Fibroblast of lung (primary cell): Measurements from ENCODE around the gene CLDN7. TPM values are rescaled to one million over a fixed set of nuclear protein-coding genes. Genes with fewer than 3 reads are reported as not detected.
A peak's percentile ranks its signal among the peaks of the same experiment; 100 is the strongest.

Experiments
- DNase-seq, 2 donors: peaks; one replicate each; pipeline versions ENCODE4 v3.0.0 to v3.0.0-alpha.2; 2010; ENCODE audit warnings: low read depth in 2 of 2
- H2AFZ ChIP-seq: 2 replicates; pipeline ENCODE4 v1.5.1; 2012; ENCODE audit warnings: low read length, control low read depth, inconsistent platforms
- H3K27ac ChIP-seq: 2 replicates; pipeline ENCODE4 v1.5.1; 2011; ENCODE audit warnings: low read length, control low read depth; ENCODE audit not compliant: insufficient read depth
- H3K27me3 ChIP-seq: 2 replicates; pipeline ENCODE4 v1.5.1; 2011; ENCODE audit warnings: mild to moderate bottlenecking, low read length; ENCODE audit not compliant: control insufficient read depth, insufficient read depth
- H3K36me3 ChIP-seq: 2 replicates; pipeline ENCODE4 v1.5.1; 2011; ENCODE audit warnings: low read length; ENCODE audit not compliant: control insufficient read depth, insufficient read depth
- H3K4me1 ChIP-seq: 2 replicates; pipeline ENCODE4 v1.5.1; 2011; ENCODE audit warnings: low read length; ENCODE audit not compliant: control insufficient read depth, insufficient read depth; ENCODE audit errors: extremely low read depth
- H3K4me2 ChIP-seq: 2 replicates; pipeline ENCODE4 v1.5.1; 2011; ENCODE audit warnings: low read length, control low read depth; ENCODE audit not compliant: insufficient read depth; ENCODE audit errors: extremely low read depth
- H3K4me3 ChIP-seq, 4 experiments: fragments of 200-600 bp in 1 of 4; sonication (generic) in 1 of 4; replicated peaks in 1 of 4; 2 replicates each; pipeline ENCODE4 v1.5.1; 2011 to 2016; ENCODE audit warnings: low read length in 4 of 4, low read depth in 3 of 4, mild to moderate bottlenecking in 3 of 4, control low read depth in 2 of 4, inconsistent platforms in 1 of 4, mixed read lengths in 1 of 4; ENCODE audit not compliant: insufficient read depth in 1 of 4; ENCODE audit errors: control extremely low read depth in 1 of 4
- H3K79me2 ChIP-seq: 2 replicates; pipeline ENCODE4 v1.5.1; 2012; ENCODE audit warnings: mild to moderate bottlenecking, low read length, inconsistent platforms; ENCODE audit not compliant: control insufficient read depth, insufficient read depth
- H3K9ac ChIP-seq: 2 replicates; pipeline ENCODE4 v1.5.1; 2011; ENCODE audit warnings: mild to moderate bottlenecking, low read length, control low read depth; ENCODE audit not compliant: insufficient read depth
- H3K9me3 ChIP-seq: 2 replicates; pipeline ENCODE4 v1.5.1; 2012; ENCODE audit warnings: low read depth, low read length; ENCODE audit not compliant: control insufficient read depth, insufficient read depth
- H4K20me1 ChIP-seq: 2 replicates; pipeline ENCODE4 v1.5.1; 2011; ENCODE audit warnings: low read length; ENCODE audit not compliant: control insufficient read depth, insufficient read depth; ENCODE audit errors: extremely low read depth
- EZH2 ChIP-seq: IDR thresholded peaks from 2 replicates; pipeline ENCODE4 v1.5.1; 2012; ENCODE audit warnings: low read length, control low read depth, mild to moderate bottlenecking; ENCODE audit errors: missing control alignments
- polyA plus RNA-seq, 2 donors: library from polyadenylated mRNA; depleted of rRNA in 1 of 2; stranded (reverse) in 1 of 2; unstranded in 1 of 2; fragments of >200 nt; gene quantifications; 2 replicates each; pipeline ENCODE4 v1.2.1, GENCODE V29; 2011 to 2012; ENCODE audit warnings: missing spikeins in 1 of 2
- total RNA-seq: library from RNA; depleted of rRNA; stranded (reverse); fragments of >200 nt; gene quantifications from 2 replicates; pipeline ENCODE4 v1.2.1, GENCODE V29; 2014
- TF ChIP-seq, protein P1 (sequence below), 2 donors: IDR thresholded peaks in 1 of 2; conservative IDR thresholded peaks in 1 of 2; 1 replicate in 1 of 2; 2 replicates in 1 of 2; pipeline ENCODE4 v1.5.1; 2011 to 2012; ENCODE audit warnings: low read length in 2 of 2, control low read depth in 1 of 2, inconsistent platforms in 1 of 2, low read depth in 1 of 2, mild to moderate bottlenecking in 1 of 2

The CLDN7 gene
- total and polyA plus RNA-seq, 2 donors (not counting 1 experiment from before 2014, with no cell fraction given): 1.0 to 17.2 TPM

DNA sequence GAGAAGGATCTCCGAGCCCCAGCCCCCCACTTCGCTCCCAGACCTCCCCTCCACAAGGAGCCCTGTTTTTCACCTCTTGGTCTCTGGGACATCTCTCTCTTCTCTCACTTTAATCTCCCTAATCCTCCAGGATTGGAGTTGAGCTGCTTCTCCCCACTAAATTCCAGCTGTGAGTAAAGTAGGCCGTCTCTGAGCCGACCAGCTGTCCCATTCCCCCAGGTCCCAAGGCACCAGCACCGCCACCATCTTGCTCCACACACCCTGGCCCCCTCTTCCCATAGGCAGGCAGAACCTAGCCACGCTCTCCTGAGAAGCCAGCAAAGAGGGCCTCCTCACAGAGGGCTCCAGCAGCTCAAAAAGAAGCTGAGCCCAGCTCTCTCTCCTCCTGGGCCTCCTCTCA, 43.5 kb downstream of the CLDN7 start:
- Histone ChIP-seq H3K79me2 (peaks cover 33% of the 10 kb centered on the region), H3K9me3 (no peaks in the 10 kb centered on the region), H2AFZ (no peak overlapping the region), H4K20me1 (no peaks in the 10 kb centered on the region), H3K9ac (no peak overlapping the region), H3K36me3 (peaks cover 20% of the 10 kb centered on the region), H3K4me1 (peaks cover 17% of the 10 kb centered on the region), H3K4me3 (no peak overlapping the region), H3K4me2 (no peak overlapping the region), H3K27me3 (no peaks in the 10 kb centered on the region), H3K27ac (no peak overlapping the region)
- TF ChIP-seq EZH2: no peak
- TF ChIP-seq, protein P1, sequence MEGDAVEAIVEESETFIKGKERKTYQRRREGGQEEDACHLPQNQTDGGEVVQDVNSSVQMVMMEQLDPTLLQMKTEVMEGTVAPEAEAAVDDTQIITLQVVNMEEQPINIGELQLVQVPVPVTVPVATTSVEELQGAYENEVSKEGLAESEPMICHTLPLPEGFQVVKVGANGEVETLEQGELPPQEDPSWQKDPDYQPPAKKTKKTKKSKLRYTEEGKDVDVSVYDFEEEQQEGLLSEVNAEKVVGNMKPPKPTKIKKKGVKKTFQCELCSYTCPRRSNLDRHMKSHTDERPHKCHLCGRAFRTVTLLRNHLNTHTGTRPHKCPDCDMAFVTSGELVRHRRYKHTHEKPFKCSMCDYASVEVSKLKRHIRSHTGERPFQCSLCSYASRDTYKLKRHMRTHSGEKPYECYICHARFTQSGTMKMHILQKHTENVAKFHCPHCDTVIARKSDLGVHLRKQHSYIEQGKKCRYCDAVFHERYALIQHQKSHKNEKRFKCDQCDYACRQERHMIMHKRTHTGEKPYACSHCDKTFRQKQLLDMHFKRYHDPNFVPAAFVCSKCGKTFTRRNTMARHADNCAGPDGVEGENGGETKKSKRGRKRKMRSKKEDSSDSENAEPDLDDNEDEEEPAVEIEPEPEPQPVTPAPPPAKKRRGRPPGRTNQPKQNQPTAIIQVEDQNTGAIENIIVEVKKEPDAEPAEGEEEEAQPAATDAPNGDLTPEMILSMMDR (conservative IDR thresholded peaks at IDR 0.05 in 1 of 2, IDR thresholded peaks at IDR 0.05 in 1 of 2; ENCODE audit: low read depth in 1 of 2, low read length in 2 of 2): no peak
- DNase-seq: no peak

- no peaks in the 10 kb centered on the region for H3K9me3 ChIP-seq
- H3K36me3 ChIP-seq: peaks cover 14% of the 10 kb centered on the region
- H2AFZ ChIP-seq: no peak overlapping the region
- H4K20me1 ChIP-seq: no peaks in the 10 kb centered on the region
- TF ChIP-seq, protein P1 (conservative IDR thresholded peaks at IDR 0.05 in 1 of 2, IDR thresholded peaks at IDR 0.05 in 1 of 2; ENCODE audit: low read depth in 1 of 2, low read length in 2 of 2): no peak
- TF ChIP-seq EZH2: no peak
- H3K79me2 ChIP-seq: peaks cover 37% of the 10 kb centered on the region
- peak overlapping the region in 2 of 4 experiments; percentile 52 to 74 for H3K4me3 ChIP-seq
- H3K4me1 ChIP-seq: peaks cover 17% of the 10 kb centered on the region
- H3K9ac ChIP-seq: no peak overlapping the region
- H3K27me3 ChIP-seq: no peaks in the 10 kb centered on the region
- DNase-seq: no peak
- H3K27ac ChIP-seq: peak overlapping the region; percentile 49
- peak overlapping the region; percentile 78 for H3K4me2 ChIP-seq
Measured at GRCh38 chr17:7218166-7218565, 44.1 kb downstream of the CLDN7 start.

DNA sequence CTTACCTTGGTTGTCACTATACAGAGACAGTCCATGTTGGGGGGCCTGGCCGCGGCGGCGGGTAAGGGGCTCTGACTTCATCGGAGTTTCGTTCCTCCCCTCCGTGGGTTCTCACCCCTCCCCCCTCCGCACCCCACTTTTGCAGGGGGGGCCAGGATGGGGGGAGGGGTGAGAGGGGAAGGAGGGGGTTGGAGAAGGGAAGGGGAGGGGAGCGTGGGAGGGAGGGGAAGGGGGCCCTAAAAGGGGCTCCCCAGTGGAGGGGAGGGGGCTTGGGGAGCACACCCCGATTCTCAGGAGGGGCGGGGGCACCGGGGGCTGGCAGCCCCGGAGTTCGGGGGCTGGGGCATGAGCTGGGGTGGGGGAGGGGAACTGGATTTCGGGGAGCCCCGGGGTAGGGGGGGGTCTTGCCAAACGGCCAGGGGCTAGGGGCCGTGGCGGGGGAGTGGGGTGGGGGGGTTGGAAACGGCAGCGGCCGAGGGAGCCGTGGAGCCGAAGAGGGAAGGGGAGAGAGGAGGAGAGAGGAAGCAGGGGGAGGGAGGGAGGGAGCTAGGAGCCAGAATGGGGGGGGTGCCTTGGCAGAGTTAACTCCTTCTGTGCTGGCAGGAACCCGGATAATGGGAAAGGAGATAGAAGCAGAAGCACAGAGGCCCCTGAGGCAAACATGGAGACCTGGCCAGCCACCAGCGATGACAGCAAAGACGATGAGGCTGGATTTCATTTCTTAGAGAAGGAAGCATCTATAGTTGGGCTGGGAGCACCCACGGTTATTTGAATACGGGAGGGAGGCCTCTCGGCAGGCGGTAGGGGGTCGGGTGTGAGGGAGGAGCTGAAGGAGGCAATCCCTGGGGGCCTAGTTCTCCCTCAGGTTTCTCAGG, 44.9 kb downstream of the CLDN7 start:
- peak overlapping the region; percentile 63 for H3K9ac ChIP-seq

More for the DNA sequence above, 44.9 kb downstream of the CLDN7 start:
- H3K36me3 ChIP-seq: peaks cover 8% of the 10 kb centered on the region
- H3K4me1 ChIP-seq: peaks cover 17% of the 10 kb centered on the region
- H3K79me2 ChIP-seq: peaks cover 36% of the 10 kb centered on the region
- H3K27ac ChIP-seq: peak overlapping the region; percentile 49
- H3K27me3 ChIP-seq: no peaks in the 10 kb centered on the region
- no peaks in the 10 kb centered on the region for H4K20me1 ChIP-seq
- TF ChIP-seq, protein P1 (conservative IDR thresholded peaks at IDR 0.05 in 1 of 2, IDR thresholded peaks at IDR 0.05 in 1 of 2; ENCODE audit: low read depth in 1 of 2, low read length in 2 of 2): no peak
- no peak for TF ChIP-seq EZH2
- DNase-seq: peak; percentile 76 to 80
- no peaks in the 10 kb centered on the region for H3K9me3 ChIP-seq
- peak overlapping the region; percentile 54 for H2AFZ ChIP-seq
- H3K4me2 ChIP-seq: peak overlapping the region; percentile 92
- H3K4me3 ChIP-seq: peak overlapping the region; percentile 54 to 78 (median 66)
